Rectal smooth muscle tissue (tissue), 1 donor: ENCODE measurements around the gene ALG14.
"Not testable (repeated sequence)": the region's sequence is repeated elsewhere in the genome, so short reads cannot be mapped to it uniquely, and the experiment has no call there.

Experiments used
- H3K27ac ChIP-seq: one replicate; pipeline ENCODE4 v1.7.0; 2013; ENCODE audit warnings: low read depth, low read length, inconsistent platforms
- H3K27me3 ChIP-seq: one replicate; pipeline ENCODE4 v1.7.0; 2013; ENCODE audit warnings: low read length; ENCODE audit not compliant: control insufficient read depth, insufficient read depth
- H3K36me3 ChIP-seq: one replicate; pipeline ENCODE4 v1.7.0; 2013; ENCODE audit warnings: low read length; ENCODE audit not compliant: control insufficient read depth, insufficient read depth
- H3K4me1 ChIP-seq: one replicate; pipeline ENCODE4 v1.7.0; 2013; ENCODE audit warnings: low read length; ENCODE audit not compliant: control insufficient read depth, insufficient read depth
- H3K4me3 ChIP-seq: one replicate; pipeline ENCODE4 v1.7.0; 2013; ENCODE audit warnings: low read length
- H3K9ac ChIP-seq: one replicate; pipeline ENCODE4 v1.7.0; 2013; ENCODE audit warnings: low read length

Gene ALG14

DNA sequence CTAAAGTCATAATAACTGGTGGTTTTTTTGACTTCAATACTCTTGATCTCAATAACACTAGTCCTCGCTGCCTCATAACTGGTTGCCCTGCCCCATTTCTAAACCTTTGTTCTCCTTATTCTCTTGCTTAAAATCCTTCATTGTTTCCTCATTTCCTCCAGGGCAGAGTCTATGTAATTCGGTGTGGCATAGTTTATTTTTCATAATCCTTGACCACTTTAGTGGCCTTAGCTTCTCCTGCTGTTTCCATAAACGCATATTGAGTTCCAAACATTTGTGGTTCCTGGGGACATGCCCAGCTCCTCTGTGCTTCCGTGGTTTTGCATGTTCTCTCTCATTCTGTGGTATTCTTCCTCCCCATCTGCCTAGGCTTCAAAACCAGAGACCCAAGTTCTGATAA is 25.4 kb upstream of the ALG14 start:
- Histone ChIP-seq H3K27me3 (no peaks in the 10 kb centered on the region), H3K36me3 (no peaks in the 10 kb centered on the region), H3K9ac (no peak overlapping the region), H3K4me1 (no peaks in the 10 kb centered on the region), H3K27ac (no peak overlapping the region), H3K4me3 (no peak overlapping the region)

DNA sequence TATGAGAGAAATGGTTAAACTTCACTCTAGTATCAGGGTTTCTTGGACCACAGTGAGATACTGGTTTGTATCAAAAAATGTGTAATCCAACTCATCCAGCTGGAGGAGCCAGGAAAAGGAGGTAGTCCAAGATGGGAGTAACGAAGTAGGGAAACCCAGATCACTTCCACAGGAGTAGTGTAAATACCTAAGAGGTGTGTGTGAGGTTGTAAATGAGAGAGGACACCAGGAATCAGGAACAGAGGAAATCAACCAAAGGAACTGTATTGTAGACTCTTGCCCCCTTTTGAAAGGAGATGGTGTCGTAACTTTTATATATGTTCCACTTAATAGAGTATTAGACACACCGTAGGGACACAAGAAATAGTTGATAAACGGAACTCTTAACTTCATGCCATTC is 24.7 kb upstream of the ALG14 start:
- H3K4me3 ChIP-seq, result no peak overlapping the region
- H3K36me3 ChIP-seq, result no peaks in the 10 kb centered on the region
- no peak overlapping the region for H3K27ac ChIP-seq
- H3K4me1 ChIP-seq, result no peaks in the 10 kb centered on the region
- H3K9ac ChIP-seq, result no peak overlapping the region
- no peaks in the 10 kb centered on the region for H3K27me3 ChIP-seq

GRCh38 chr1:95096218-95096841 is 23.6 kb upstream of the ALG14 start:
- Histone ChIP-seq H3K4me1 (no peaks in the 10 kb centered on the region), H3K9ac (no peak overlapping the region), H3K36me3 (no peaks in the 10 kb centered on the region), H3K27ac (no peak overlapping the region), H3K27me3 (no peaks in the 10 kb centered on the region), H3K4me3 (no peak overlapping the region)

- H3K9ac ChIP-seq, result no peak overlapping the region
- no peaks in the 10 kb centered on the region for H3K27me3 ChIP-seq
- no peak overlapping the region for H3K27ac ChIP-seq
- H3K4me3 ChIP-seq, result no peak overlapping the region
- no peaks in the 10 kb centered on the region for H3K4me1 ChIP-seq
- H3K36me3 ChIP-seq, result no peaks in the 10 kb centered on the region
Observed at GRCh38 chr1:95095833-95096217, 23.1 kb upstream of the ALG14 start.

DNA sequence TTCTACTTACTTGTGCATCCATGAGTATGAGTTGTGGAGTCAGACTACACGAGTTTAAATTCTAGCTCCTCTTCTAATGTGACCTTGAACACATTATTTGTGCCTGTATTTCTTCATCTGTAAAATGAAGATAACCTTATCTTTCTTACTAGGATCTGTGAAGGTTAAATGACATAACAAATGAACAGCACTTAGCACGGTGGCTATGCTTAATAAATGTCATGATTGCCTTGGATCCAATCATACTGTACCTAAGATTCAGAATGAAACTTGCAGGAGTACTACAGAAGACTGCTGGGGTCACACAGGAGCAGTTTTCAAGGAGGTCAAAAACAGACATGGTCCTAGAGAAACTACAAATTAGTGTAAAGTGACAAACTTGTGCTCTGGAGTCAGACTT is 22.2 kb upstream of the ALG14 start:
- Histone ChIP-seq H3K9ac (no peak overlapping the region), H3K27ac (no peak overlapping the region), H3K36me3 (no peaks in the 10 kb centered on the region), H3K4me3 (no peak overlapping the region), H3K27me3 (no peaks in the 10 kb centered on the region), H3K4me1 (no peaks in the 10 kb centered on the region)

- Histone ChIP-seq H3K27ac (no peak overlapping the region), H3K4me1 (no peaks in the 10 kb centered on the region), H3K27me3 (no peaks in the 10 kb centered on the region), H3K36me3 (no peaks in the 10 kb centered on the region), H3K9ac (no peak overlapping the region), H3K4me3 (no peak overlapping the region)
Observed at GRCh38 chr1:95093296-95093695, 20.5 kb upstream of the ALG14 start.

- not testable (repeated sequence) for H3K27ac ChIP-seq, H3K9ac ChIP-seq, H3K27me3 ChIP-seq, H3K36me3 ChIP-seq, H3K4me1 ChIP-seq, H3K4me3 ChIP-seq
Observed at GRCh38 chr1:95092891-95093290, 20.1 kb upstream of the ALG14 start.

GRCh38 chr1:95091290-95091689 is 18.5 kb upstream of the ALG14 start:
- not testable (repeated sequence) for H3K4me1 ChIP-seq, H3K27ac ChIP-seq, H3K36me3 ChIP-seq, H3K27me3 ChIP-seq, H3K4me3 ChIP-seq, H3K9ac ChIP-seq

DNA sequence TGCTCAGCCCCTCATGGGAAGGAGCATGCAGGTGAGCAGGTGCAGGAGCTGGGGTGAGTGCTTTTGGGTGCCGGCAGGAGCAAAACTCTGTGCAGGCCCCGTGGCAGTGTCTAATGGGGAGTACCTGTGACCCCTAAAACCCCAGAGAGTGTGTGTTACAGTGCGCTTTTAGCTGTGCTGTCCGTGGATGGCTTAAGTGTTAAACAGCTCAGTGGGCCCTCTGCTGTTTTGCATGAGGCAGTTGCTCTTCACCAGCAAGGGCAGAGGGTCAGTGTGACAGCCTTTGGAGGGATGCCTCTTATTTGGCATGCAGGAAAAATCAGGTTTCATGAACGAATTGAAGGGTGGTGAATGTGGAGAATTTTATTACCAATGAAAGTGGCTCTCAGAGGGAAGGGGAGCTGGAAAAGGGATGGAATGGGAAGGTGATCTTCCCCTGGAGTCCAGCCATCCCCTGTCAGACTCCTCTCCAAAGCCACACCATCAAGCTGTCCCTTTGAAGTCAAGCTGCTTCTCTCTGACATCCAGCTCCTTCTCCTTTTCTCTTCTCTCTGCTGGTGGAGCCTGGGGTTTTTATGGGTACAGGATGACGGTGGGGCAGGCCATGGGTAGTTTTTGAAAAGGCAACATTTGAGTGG is 17.0 kb upstream of the ALG14 start:
- Histone ChIP-seq H3K27ac (no peak overlapping the region), H3K9ac (no peak overlapping the region), H3K27me3 (no peaks in the 10 kb centered on the region), H3K36me3 (no peaks in the 10 kb centered on the region), H3K4me3 (no peak overlapping the region), H3K4me1 (no peaks in the 10 kb centered on the region)

GRCh38 chr1:95088303-95088702 is 15.6 kb upstream of the ALG14 start:
- Histone ChIP-seq H3K9ac (no peak overlapping the region), H3K27ac (peak overlapping the region; percentile 1), H3K36me3 (no peaks in the 10 kb centered on the region), H3K27me3 (no peaks in the 10 kb centered on the region), H3K4me3 (no peak overlapping the region), H3K4me1 (no peaks in the 10 kb centered on the region)

GRCh38 chr1:95086949-95087533 is 14.3 kb upstream of the ALG14 start:
- no peaks in the 10 kb centered on the region for H3K4me1 ChIP-seq
- H3K4me3 ChIP-seq, result no peak overlapping the region
- no peaks in the 10 kb centered on the region for H3K36me3 ChIP-seq
- no peak overlapping the region for H3K9ac ChIP-seq
- no peaks in the 10 kb centered on the region for H3K27me3 ChIP-seq
- H3K27ac ChIP-seq, result no peak overlapping the region

DNA sequence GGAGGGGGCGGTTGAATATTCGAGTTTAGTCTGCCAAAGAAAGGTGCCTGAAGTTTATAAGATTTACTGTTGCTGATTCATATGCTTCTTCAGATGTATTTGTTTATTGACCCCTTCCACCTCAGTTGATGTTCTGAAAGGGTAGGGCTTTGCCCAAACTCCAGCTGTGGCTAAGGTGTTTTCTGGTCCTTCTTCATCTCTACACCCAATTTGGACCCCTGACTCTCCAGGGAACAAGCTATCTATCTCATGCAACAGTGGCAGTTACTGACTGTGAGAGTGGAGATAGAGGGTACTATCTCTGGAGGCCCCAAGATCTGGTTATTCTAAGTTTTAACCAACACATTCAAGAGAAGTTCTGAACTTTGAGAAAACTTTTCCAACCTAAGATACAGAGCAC is 12.6 kb upstream of the ALG14 start:
- Histone ChIP-seq H3K4me1 (no peaks in the 10 kb centered on the region), H3K9ac (no peak overlapping the region), H3K27me3 (no peaks in the 10 kb centered on the region), H3K36me3 (no peaks in the 10 kb centered on the region), H3K4me3 (no peak overlapping the region), H3K27ac (no peak overlapping the region)
